ENCODE results near the gene SYNDIG1.

The SYNDIG1 gene

DNA sequence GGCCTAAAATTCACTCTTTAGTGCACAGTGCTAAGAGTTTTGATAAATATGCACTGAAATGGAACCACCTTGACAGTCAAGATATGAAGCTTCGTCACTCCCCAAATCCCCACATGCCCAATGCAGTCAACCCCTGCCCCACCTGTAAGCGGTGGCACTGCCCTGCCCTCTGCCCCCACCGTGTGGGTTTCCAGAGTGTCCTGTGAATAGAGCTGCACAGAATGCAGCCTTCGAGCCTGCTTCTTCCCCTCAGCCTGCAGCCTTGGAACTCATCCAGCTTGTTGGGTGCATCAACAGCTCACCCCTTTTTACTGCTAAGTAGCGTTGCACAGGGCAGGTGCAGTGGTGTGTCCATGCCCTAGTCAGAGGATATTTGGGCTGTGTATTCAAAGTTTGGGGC lies 216.3 kb downstream of the SYNDIG1 start:
- no peak overlapping the region for H3K9ac ChIP-seq
- peak overlapping the region; percentile 78 for H3K4me2 ChIP-seq
- no peaks in the 10 kb centered on the region for H3K36me3 ChIP-seq
- peaks cover 42% of the 10 kb centered on the region for H3K4me1 ChIP-seq
- peak overlapping the region; percentile 77 for H3K27ac ChIP-seq
- peaks cover 6% of the 10 kb centered on the region; the same call in 1 of the 2 replicates for H3K9me3 ChIP-seq
- H3K27me3 ChIP-seq = no peaks in the 10 kb centered on the region
- no peak overlapping the region for H3K4me3 ChIP-seq
- no peak for TF ChIP-seq Cebpa-rat (IDR thresholded peaks at IDR 0.05)
- no peaks in the 10 kb centered on the region for H4K20me1 ChIP-seq

- Histone ChIP-seq H3K27ac (no peak overlapping the region), H3K4me3 (no peak overlapping the region), H3K9me3 (peaks cover 6% of the 10 kb centered on the region; the same call in 1 of the 2 replicates), H3K27me3 (no peaks in the 10 kb centered on the region), H4K20me1 (no peaks in the 10 kb centered on the region), H3K4me2 (peak overlapping the region; percentile 78; the same call in 1 of the 2 replicates), H3K4me1 (peaks cover 42% of the 10 kb centered on the region), H3K36me3 (no peaks in the 10 kb centered on the region), H3K9ac (no peak overlapping the region)
- no peak for TF ChIP-seq Cebpa-rat (IDR thresholded peaks at IDR 0.05)
Observed at GRCh38 chr20:24686156-24686555, 216.7 kb downstream of the SYNDIG1 start.

DNA sequence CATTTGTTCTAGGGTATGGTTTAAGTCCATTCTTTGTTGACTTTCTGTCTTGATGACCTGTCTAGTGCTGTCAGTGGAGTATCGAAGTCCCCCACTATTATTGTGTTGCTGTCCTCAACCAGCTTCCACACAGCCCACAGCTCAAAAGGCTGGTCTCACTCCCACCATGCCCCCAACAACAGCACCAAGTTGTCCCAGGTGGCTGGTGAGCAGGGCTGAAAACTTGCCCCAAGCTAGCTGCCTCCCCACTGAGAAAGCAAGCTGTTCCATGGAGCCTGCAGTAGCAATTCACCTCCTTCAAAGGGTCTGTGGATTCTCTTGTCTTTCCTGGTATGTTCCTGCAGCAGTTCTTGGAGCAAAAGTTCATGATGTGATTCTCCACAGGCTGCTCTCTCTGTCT lies 221.0 kb downstream of the SYNDIG1 start:
- H4K20me1 ChIP-seq = no peaks in the 10 kb centered on the region
- H3K27me3 ChIP-seq = no peaks in the 10 kb centered on the region
- peaks cover 6% of the 10 kb centered on the region; the same call in 1 of the 2 replicates for H3K9me3 ChIP-seq
- no peaks in the 10 kb centered on the region for H3K36me3 ChIP-seq
- no peak overlapping the region for H3K4me3 ChIP-seq
- peaks cover 9% of the 10 kb centered on the region for H3K4me1 ChIP-seq
- no peak overlapping the region for H3K4me2 ChIP-seq
- no peak overlapping the region for H3K27ac ChIP-seq
- TF ChIP-seq Cebpa-rat (IDR thresholded peaks at IDR 0.05) = no peak
- H3K9ac ChIP-seq = no peak overlapping the region

DNA sequence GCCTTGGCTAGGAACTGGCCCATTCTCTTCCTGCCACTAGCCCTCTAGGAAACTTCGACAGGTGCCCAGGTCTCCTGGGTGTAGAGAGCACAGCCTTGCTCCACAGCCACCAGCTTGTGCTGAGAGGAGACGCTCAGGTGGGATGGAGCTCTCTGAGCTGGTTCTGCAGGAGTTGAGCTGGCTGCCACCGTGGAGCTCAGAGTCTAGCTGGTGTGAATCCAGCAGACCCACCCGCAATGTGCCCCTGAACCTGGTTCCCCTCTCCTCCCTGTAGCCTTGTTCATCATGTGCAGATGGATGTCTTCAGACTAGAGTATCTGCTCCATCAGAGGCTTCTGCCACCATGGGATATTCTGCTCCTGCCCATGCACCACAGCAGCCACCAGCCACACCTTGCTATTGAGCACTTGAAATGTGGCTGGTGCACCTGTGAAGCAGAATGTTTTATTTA lies 222.5 kb downstream of the SYNDIG1 start:
- Histone ChIP-seq H3K4me3 (no peak overlapping the region), H3K4me1 (no peaks in the 10 kb centered on the region), H3K27me3 (no peaks in the 10 kb centered on the region), H4K20me1 (no peaks in the 10 kb centered on the region), H3K27ac (no peak overlapping the region), H3K36me3 (no peaks in the 10 kb centered on the region), H3K9ac (no peak overlapping the region), H3K4me2 (no peak overlapping the region), H3K9me3 (peaks cover 6% of the 10 kb centered on the region; the same call in 1 of the 2 replicates)
- no peak for TF ChIP-seq Cebpa-rat (IDR thresholded peaks at IDR 0.05)

DNA sequence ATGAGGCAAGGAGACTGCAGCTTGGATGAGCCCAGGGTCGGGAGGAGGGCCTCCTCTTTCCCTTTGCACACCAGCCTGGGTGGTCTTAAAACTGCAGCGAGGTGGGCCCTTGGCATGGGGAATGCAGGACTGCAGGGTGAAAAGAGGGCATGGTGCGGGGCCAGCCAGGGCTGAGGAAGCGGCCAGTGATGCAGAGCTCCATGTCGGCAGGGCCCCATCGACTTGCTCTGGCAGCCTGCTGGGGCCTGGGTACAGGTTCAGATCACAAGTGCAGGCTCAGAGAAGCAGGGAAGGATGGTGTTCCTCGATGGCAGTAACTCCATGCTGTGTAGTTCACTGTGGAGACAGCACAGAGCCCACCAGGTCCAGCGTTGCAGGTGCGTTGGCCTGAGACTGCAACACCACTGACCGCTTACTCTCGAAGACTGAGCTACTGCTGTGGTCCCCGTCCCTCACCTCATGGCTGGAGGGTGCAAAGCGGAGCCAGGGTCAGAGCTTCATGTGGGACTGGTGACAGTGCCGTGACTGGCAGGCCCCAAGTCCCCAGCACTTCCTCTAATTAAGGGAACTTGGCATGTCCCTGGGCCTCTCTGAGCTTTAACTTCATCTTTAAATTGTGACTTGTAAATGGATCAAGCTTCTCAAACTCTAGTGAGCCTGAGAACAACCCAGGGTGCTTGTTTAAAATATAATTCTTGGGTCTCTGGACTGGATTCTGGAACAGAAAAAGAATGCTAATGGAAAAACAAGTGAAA lies 223.2 kb downstream of the SYNDIG1 start:
- no peaks in the 10 kb centered on the region for H3K36me3 ChIP-seq
- no peaks in the 10 kb centered on the region for H4K20me1 ChIP-seq
- H3K4me2 ChIP-seq = no peak overlapping the region; the same call in 1 of the 2 replicates
- H3K27ac ChIP-seq = no peak overlapping the region
- no peaks in the 10 kb centered on the region for H3K27me3 ChIP-seq
- H3K9me3 ChIP-seq = peaks cover 5% of the 10 kb centered on the region; the same call in 1 of the 2 replicates
- H3K4me3 ChIP-seq = no peak overlapping the region
- no peak overlapping the region for H3K9ac ChIP-seq
- H3K4me1 ChIP-seq = peaks cover 6% of the 10 kb centered on the region
- TF ChIP-seq Cebpa-rat (IDR thresholded peaks at IDR 0.05) = no peak

DNA sequence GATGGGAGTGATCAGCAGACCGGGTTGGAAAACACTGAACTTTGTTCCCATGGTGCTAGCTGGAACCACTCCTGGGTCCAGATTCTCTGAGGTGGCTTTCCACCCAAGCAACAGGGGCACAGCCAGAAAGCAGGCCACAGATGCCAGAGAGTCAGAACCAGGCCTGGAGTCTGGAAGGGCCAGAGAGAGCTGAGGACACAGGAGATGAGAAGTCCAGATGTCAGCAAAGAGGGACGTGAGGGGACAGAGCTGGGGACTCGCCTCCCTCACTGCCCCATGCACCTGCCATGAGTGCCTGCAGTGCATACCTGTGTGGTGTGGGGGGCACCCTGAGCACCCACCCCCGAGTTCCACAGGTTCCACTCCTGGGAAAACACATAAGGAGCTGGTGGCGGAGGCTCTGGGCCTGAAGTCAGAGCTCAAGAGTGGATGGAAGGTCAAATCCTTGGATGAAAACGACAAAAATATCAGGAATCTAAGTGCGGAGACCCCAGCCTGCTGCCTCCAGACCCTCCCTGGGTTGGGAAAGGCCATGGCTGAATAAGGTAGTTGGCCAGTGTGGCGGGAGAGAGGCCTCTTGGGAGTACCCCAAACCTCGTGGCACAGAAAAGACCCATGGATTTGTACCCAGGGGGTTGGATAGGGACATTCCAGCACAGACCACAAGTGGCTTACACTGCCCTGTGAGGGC lies 224.2 kb downstream of the SYNDIG1 start:
- H3K4me2 ChIP-seq = no peak overlapping the region
- H3K9ac ChIP-seq = no peak overlapping the region
- TF ChIP-seq Cebpa-rat (IDR thresholded peaks at IDR 0.05) = no peak
- H3K27me3 ChIP-seq = no peaks in the 10 kb centered on the region
- H3K9me3 ChIP-seq = no peaks in the 10 kb centered on the region
- H3K27ac ChIP-seq = no peak overlapping the region
- H3K4me1 ChIP-seq = peaks cover 15% of the 10 kb centered on the region
- H3K36me3 ChIP-seq = no peaks in the 10 kb centered on the region
- H3K4me3 ChIP-seq = no peak overlapping the region
- H4K20me1 ChIP-seq = no peaks in the 10 kb centered on the region

DNA sequence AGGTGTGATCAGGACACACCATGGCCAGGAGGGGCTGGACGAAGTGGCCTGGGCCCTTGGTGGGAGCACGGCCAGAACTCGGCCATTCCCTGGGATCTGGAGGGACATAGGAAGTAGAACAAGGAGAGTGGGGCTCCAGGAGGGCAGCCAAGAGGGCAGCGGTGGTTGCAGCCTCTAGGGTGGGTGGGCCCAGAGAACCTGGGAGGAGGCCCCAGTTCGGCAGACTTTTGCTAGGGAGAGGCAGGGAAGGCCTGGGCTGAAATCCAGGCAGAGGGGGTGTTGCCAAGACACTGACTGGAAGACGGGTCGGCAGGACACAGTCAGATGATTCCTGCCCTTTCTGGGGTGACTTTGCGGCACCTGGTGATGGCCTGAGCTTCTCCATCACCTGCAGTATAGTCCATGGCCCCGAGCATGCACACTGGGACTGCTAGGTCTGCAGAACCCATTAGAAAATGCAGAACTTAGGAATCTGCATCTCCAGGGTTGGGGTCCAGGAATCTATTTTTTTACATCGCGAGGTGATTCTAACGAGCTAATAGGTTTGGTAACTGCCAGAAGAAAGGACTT lies 224.8 kb downstream of the SYNDIG1 start:
- no peak for TF ChIP-seq Cebpa-rat (IDR thresholded peaks at IDR 0.05)
- Histone ChIP-seq H3K4me1 (peaks cover 22% of the 10 kb centered on the region), H4K20me1 (no peaks in the 10 kb centered on the region), H3K27ac (no peak overlapping the region), H3K36me3 (no peaks in the 10 kb centered on the region), H3K4me3 (no peak overlapping the region), H3K9ac (no peak overlapping the region), H3K27me3 (no peaks in the 10 kb centered on the region), H3K4me2 (no peak overlapping the region), H3K9me3 (no peaks in the 10 kb centered on the region)

DNA sequence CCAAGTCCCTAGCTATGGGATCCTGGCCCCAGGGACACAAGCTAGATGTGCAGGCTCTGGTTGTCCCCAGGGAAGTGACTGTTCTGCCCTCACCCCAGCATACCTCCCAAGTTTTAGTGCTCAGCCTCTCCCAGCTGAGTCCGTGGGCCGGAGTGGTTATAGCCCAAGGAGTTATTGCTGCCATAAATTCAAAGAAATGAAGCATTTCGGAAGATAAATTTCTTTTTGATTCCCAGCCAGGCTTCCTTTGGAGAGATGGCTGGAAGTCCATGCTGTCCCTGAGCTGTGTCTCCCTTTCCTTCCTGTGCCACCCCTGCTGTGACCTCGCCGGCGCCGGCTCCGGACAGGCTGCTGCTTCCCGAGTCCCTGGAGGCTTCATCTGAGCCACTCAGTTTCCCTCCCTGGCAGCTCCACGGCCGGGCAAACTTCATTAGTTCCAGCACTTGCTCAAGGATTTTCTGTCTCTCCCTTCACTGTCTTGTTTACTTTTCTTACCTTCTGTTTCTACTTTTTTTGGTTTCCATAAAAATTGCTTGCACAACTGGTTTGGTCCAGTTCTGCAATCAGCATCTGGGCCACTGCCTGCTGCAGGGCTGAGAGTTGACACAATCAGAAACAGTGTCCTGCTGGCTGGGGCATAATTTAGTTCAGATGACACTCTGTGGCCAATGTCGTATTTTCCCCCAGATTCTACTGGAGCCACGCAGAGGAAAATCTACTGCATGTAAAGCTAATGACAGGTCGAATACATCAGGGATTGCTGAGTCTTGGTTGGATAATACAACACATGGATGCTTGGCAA lies 225.5 kb downstream of the SYNDIG1 start:
- Histone ChIP-seq H3K4me1 (peaks cover 29% of the 10 kb centered on the region), H3K4me3 (no peak overlapping the region), H3K36me3 (no peaks in the 10 kb centered on the region), H3K4me2 (no peak overlapping the region), H3K27me3 (no peaks in the 10 kb centered on the region), H3K9ac (no peak overlapping the region), H3K9me3 (no peaks in the 10 kb centered on the region), H4K20me1 (no peaks in the 10 kb centered on the region), H3K27ac (no peak overlapping the region)
- no peak for TF ChIP-seq Cebpa-rat (IDR thresholded peaks at IDR 0.05)

DNA sequence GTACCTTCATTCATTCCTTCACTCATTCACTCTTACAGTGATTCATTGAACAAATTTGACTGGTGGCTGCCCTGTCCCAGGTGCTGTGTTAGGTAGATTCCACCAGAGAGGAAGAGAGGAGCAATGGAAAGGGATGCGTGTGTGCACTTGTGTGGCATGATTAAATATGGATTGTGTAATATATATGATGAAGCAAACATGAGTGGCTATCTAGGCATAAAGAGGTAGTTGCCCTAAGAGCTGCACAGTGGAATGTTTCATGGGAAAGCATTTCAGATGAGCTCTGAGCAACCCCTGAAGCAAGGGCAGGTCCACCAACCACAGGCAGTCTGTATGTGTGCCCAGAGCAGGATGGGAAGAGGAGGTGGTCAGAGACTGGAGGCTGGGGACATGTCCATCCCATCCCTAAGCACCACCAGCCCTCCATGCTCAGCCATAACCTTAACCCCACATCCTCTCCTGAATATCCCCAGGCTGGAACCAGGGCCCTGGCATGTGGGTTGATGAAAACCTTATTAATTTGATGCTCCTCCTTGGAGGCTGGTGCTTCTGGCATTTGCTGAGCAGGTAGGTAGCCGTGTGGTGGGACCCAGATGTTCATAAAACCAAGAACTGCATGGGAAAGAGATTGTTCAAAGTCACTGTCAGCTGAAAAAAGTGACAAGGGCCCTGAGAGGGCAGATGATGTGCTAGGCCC lies 226.2 kb downstream of the SYNDIG1 start:
- H3K9me3 ChIP-seq = no peaks in the 10 kb centered on the region
- H3K4me3 ChIP-seq = no peak overlapping the region
- no peaks in the 10 kb centered on the region for H3K36me3 ChIP-seq
- no peak for TF ChIP-seq Cebpa-rat (IDR thresholded peaks at IDR 0.05)
- H3K27ac ChIP-seq = no peak overlapping the region
- H3K27me3 ChIP-seq = no peaks in the 10 kb centered on the region
- H4K20me1 ChIP-seq = no peaks in the 10 kb centered on the region
- H3K9ac ChIP-seq = no peak overlapping the region
- no peak overlapping the region for H3K4me2 ChIP-seq
- peaks cover 32% of the 10 kb centered on the region for H3K4me1 ChIP-seq
